Neural cell (in vitro differentiated cells): ENCODE measurements around the gene SOX9. TPM values are rescaled to one million over a fixed set of nuclear protein-coding genes. Genes with fewer than 3 reads are reported as not detected.

Source experiments
- H2AFZ ChIP-seq: fragments of 200-600, 300-800 bp; sonication (generic), shearing (Covaris generic); 2 replicates; pipeline ENCODE4 v1.6.0; 2014; ENCODE audit warnings: low read depth, mild to moderate bottlenecking, antibody characterized with exemption, low read length, moderate library complexity
- H3F3A ChIP-seq: fragments of 200-600 bp; shearing (Covaris generic); 2 replicates; pipeline ENCODE4 v1.6.1; 2016; ENCODE audit warnings: mild to moderate bottlenecking, moderate library complexity, mixed read lengths, antibody characterized with exemption, low read length; ENCODE audit not compliant: insufficient read depth, poor library complexity, severe bottlenecking
- H3K27ac ChIP-seq: fragments of 200-600, 300-800 bp; sonication (generic), shearing (Covaris generic); 2 replicates; pipeline ENCODE4 v1.5.1; 2014; ENCODE audit warnings: mild to moderate bottlenecking, low read length, moderate library complexity
- H3K27me3 ChIP-seq: fragments of 300-800, 200-600 bp; sonication (generic), shearing (Covaris generic); 2 replicates; pipeline ENCODE4 v1.6.0; 2014; ENCODE audit warnings: mild to moderate bottlenecking, low read depth, low read length, moderate library complexity; ENCODE audit not compliant: insufficient read depth
- H3K36me3 ChIP-seq: fragments of 300-800, 200-600 bp; sonication (generic), shearing (Covaris generic); 2 replicates; pipeline ENCODE4 v1.5.1; 2014; ENCODE audit warnings: mild to moderate bottlenecking, antibody characterized with exemption, low read length, moderate library complexity; ENCODE audit not compliant: insufficient read depth
- H3K4me2 ChIP-seq: fragments of 300-800, 200-600 bp; sonication (generic), shearing (Covaris generic); 2 replicates; pipeline ENCODE4 v1.6.0; 2014; ENCODE audit warnings: mild to moderate bottlenecking, low read length
- H3K4me3 ChIP-seq: fragments of 300-800, 200-600 bp; sonication (generic), shearing (Covaris generic); 2 replicates; pipeline ENCODE4 v1.5.1; 2014; ENCODE audit warnings: mild to moderate bottlenecking, low read length, moderate library complexity
- H3K79me2 ChIP-seq: fragments of 200-600 bp; shearing (Covaris generic); replicated peaks from 2 replicates; pipeline ENCODE4 v1.6.0; 2014; ENCODE audit warnings: mild to moderate bottlenecking, low read length, moderate library complexity; ENCODE audit not compliant: insufficient read depth
- H3K9ac ChIP-seq: fragments of 300-800, 200-600 bp; sonication (generic), shearing (Covaris generic); 2 replicates; pipeline ENCODE4 v1.6.1; 2016; ENCODE audit warnings: mild to moderate bottlenecking, low read length, mixed read lengths
- H3K9me2 ChIP-seq: fragments of 200-600 bp; shearing (Covaris generic); 2 replicates; pipeline ENCODE4 v1.6.1; 2016; ENCODE audit warnings: mild to moderate bottlenecking, low read length, mixed read lengths; ENCODE audit not compliant: insufficient read depth
- H3K9me3 ChIP-seq: fragments of 200-600, 300-800 bp; sonication (generic), shearing (Covaris generic); 2 replicates; pipeline ENCODE4 v1.6.1; 2016; ENCODE audit warnings: mild to moderate bottlenecking, mixed run types, low read length, moderate library complexity, mixed read lengths
- H4K20me1 ChIP-seq: fragments of 200-600 bp; shearing (Covaris generic); 2 replicates; pipeline ENCODE4 v1.6.1; 2016; ENCODE audit warnings: mild to moderate bottlenecking, mixed run types; ENCODE audit not compliant: insufficient read depth
- EP300 ChIP-seq: fragments of 450-650 bp; conservative IDR thresholded peaks from 2 replicates; pipeline ENCODE4 v1.6.1; 2014; ENCODE audit warnings: antibody characterized with exemption, mild to moderate bottlenecking, moderate library complexity; ENCODE audit not compliant: poor library complexity, severe bottlenecking
- EZH2 ChIP-seq: fragments of 200-600, 300-800 bp; shearing (Covaris generic), sonication (generic); IDR thresholded peaks from 2 replicates; pipeline ENCODE4 v1.6.1; 2014; ENCODE audit warnings: antibody characterized with exemption, low read length, borderline replicate concordance, mild to moderate bottlenecking; ENCODE audit not compliant: insufficient read depth, poor library complexity, severe bottlenecking
- MXI1 ChIP-seq: fragments of 450-650 bp; conservative IDR thresholded peaks from 2 replicates; pipeline ENCODE4 v1.6.1; 2014; ENCODE audit warnings: antibody characterized with exemption, mild to moderate bottlenecking; ENCODE audit not compliant: poor library complexity, severe bottlenecking
- POLR2AphosphoS5 ChIP-seq: IDR thresholded peaks from 2 replicates; pipeline ENCODE4 v1.6.1; 2012
- RAD21 ChIP-seq: fragments of 450-650 bp; conservative IDR thresholded peaks from 2 replicates; pipeline ENCODE4 v1.6.1; 2014; ENCODE audit warnings: antibody characterized with exemption, mild to moderate bottlenecking, moderate library complexity
- SMC3 ChIP-seq: fragments of 450-650 bp; conservative IDR thresholded peaks from 2 replicates; pipeline ENCODE4 v1.6.1; 2014; ENCODE audit warnings: antibody characterized with exemption, mild to moderate bottlenecking, moderate library complexity; ENCODE audit not compliant: poor library complexity
- TAF1 ChIP-seq: IDR thresholded peaks from 2 replicates; pipeline ENCODE4 v1.6.1; 2012; ENCODE audit warnings: low read depth
- polyA plus RNA-seq: library from polyadenylated mRNA; depleted of rRNA; stranded (reverse); fragments of >200 nt; gene quantifications from 2 replicates; pipeline ENCODE4 v1.2.3, GENCODE V29; 2014
- TF ChIP-seq, protein P1 (sequence below): fragments of 450-650 bp; IDR thresholded peaks from 2 replicates; pipeline ENCODE4 v1.5.1; 2014; ENCODE audit warnings: antibody characterized with exemption, mild to moderate bottlenecking, moderate library complexity; ENCODE audit not compliant: poor library complexity, severe bottlenecking
- TF ChIP-seq, protein P2 (sequence below): IDR thresholded peaks from 2 replicates; pipeline ENCODE4 v1.6.1; 2012; ENCODE audit warnings: borderline replicate concordance

SOX9 gene
- polyA plus RNA-seq, 1 donor from 2014 or later = 0.68 TPM

DNA sequence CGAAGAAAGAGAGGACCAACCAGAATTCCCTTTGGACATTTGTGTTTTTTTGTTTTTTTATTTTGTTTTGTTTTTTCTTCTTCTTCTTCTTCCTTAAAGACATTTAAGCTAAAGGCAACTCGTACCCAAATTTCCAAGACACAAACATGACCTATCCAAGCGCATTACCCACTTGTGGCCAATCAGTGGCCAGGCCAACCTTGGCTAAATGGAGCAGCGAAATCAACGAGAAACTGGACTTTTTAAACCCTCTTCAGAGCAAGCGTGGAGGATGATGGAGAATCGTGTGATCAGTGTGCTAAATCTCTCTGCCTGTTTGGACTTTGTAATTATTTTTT is 3.6 kb downstream of the SOX9 start:
- peak overlapping the region; percentile 30 for H3K4me2 ChIP-seq
- no peaks in the 10 kb centered on the region for H3K9me2 ChIP-seq
- peak overlapping the region; percentile 40 for H3K4me3 ChIP-seq
- no peaks in the 10 kb centered on the region for H3K9me3 ChIP-seq
- H3F3A ChIP-seq = no peaks in the 10 kb centered on the region
- H4K20me1 ChIP-seq = no peaks in the 10 kb centered on the region
- H2AFZ ChIP-seq = no peak overlapping the region
- no peak overlapping the region for H3K9ac ChIP-seq
- peaks cover 27% of the 10 kb centered on the region for H3K27me3 ChIP-seq
- TF ChIP-seq EZH2 = no peak
- TF ChIP-seq, protein P1, sequence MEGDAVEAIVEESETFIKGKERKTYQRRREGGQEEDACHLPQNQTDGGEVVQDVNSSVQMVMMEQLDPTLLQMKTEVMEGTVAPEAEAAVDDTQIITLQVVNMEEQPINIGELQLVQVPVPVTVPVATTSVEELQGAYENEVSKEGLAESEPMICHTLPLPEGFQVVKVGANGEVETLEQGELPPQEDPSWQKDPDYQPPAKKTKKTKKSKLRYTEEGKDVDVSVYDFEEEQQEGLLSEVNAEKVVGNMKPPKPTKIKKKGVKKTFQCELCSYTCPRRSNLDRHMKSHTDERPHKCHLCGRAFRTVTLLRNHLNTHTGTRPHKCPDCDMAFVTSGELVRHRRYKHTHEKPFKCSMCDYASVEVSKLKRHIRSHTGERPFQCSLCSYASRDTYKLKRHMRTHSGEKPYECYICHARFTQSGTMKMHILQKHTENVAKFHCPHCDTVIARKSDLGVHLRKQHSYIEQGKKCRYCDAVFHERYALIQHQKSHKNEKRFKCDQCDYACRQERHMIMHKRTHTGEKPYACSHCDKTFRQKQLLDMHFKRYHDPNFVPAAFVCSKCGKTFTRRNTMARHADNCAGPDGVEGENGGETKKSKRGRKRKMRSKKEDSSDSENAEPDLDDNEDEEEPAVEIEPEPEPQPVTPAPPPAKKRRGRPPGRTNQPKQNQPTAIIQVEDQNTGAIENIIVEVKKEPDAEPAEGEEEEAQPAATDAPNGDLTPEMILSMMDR = no peak
- no peak for TF ChIP-seq EP300
- no peak for TF ChIP-seq POLR2AphosphoS5
- no peak for TF ChIP-seq MXI1
- TF ChIP-seq RAD21 = no peak
- TF ChIP-seq, protein P2, sequence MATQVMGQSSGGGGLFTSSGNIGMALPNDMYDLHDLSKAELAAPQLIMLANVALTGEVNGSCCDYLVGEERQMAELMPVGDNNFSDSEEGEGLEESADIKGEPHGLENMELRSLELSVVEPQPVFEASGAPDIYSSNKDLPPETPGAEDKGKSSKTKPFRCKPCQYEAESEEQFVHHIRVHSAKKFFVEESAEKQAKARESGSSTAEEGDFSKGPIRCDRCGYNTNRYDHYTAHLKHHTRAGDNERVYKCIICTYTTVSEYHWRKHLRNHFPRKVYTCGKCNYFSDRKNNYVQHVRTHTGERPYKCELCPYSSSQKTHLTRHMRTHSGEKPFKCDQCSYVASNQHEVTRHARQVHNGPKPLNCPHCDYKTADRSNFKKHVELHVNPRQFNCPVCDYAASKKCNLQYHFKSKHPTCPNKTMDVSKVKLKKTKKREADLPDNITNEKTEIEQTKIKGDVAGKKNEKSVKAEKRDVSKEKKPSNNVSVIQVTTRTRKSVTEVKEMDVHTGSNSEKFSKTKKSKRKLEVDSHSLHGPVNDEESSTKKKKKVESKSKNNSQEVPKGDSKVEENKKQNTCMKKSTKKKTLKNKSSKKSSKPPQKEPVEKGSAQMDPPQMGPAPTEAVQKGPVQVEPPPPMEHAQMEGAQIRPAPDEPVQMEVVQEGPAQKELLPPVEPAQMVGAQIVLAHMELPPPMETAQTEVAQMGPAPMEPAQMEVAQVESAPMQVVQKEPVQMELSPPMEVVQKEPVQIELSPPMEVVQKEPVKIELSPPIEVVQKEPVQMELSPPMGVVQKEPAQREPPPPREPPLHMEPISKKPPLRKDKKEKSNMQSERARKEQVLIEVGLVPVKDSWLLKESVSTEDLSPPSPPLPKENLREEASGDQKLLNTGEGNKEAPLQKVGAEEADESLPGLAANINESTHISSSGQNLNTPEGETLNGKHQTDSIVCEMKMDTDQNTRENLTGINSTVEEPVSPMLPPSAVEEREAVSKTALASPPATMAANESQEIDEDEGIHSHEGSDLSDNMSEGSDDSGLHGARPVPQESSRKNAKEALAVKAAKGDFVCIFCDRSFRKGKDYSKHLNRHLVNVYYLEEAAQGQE = no peak
- TF ChIP-seq SMC3 = no peak
- TF ChIP-seq TAF1 = no peak
- peaks cover 34% of the 10 kb centered on the region for H3K79me2 ChIP-seq
- no peaks in the 10 kb centered on the region for H3K36me3 ChIP-seq
- no peak overlapping the region for H3K27ac ChIP-seq

DNA sequence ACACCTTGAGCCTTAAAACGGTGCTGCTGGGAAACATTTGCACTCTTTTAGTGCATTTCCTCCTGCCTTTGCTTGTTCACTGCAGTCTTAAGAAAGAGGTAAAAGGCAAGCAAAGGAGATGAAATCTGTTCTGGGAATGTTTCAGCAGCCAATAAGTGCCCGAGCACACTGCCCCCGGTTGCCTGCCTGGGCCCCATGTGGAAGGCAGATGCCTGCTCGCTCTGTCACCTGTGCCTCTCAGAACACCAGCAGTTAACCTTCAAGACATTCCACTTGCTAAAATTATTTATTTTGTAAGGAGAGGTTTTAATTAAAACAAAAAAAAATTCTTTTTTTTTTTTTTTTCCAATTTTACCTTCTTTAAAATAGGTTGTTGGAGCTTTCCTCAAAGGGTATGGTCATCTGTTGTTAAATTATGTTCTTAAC is 4.4 kb downstream of the SOX9 start:
- Histone ChIP-seq H2AFZ (no peak overlapping the region), H3K4me2 (peak overlapping the region; percentile 30), H3K9ac (no peak overlapping the region), H3K36me3 (no peaks in the 10 kb centered on the region), H3F3A (no peaks in the 10 kb centered on the region), H4K20me1 (no peaks in the 10 kb centered on the region), H3K79me2 (peaks cover 34% of the 10 kb centered on the region), H3K9me2 (no peaks in the 10 kb centered on the region), H3K27me3 (peaks cover 19% of the 10 kb centered on the region), H3K9me3 (no peaks in the 10 kb centered on the region), H3K27ac (no peak overlapping the region), H3K4me3 (peak overlapping the region; percentile 40)
- TF ChIP-seq EP300 = no peak
- TF ChIP-seq SMC3 = no peak
- TF ChIP-seq EZH2 = no peak
- no peak for TF ChIP-seq RAD21
- no peak for TF ChIP-seq TAF1
- TF ChIP-seq POLR2AphosphoS5 = no peak
- TF ChIP-seq, protein P2 = no peak
- TF ChIP-seq MXI1 = no peak
- TF ChIP-seq, protein P1 = no peak
